ENCODE measurements around the gene DCAKD. TPM values are rescaled to one million over a fixed set of nuclear protein-coding genes. Genes with fewer than 3 reads are reported as not detected.
A peak's percentile ranks its signal among the peaks of the same experiment; 100 is the strongest.

Gene DCAKD
- total and polyA plus RNA-seq, 2 donors (not counting 3 experiments of a cell fraction or from before 2014, with no cell fraction given): 30.8 to 36.5 TPM

DNA sequence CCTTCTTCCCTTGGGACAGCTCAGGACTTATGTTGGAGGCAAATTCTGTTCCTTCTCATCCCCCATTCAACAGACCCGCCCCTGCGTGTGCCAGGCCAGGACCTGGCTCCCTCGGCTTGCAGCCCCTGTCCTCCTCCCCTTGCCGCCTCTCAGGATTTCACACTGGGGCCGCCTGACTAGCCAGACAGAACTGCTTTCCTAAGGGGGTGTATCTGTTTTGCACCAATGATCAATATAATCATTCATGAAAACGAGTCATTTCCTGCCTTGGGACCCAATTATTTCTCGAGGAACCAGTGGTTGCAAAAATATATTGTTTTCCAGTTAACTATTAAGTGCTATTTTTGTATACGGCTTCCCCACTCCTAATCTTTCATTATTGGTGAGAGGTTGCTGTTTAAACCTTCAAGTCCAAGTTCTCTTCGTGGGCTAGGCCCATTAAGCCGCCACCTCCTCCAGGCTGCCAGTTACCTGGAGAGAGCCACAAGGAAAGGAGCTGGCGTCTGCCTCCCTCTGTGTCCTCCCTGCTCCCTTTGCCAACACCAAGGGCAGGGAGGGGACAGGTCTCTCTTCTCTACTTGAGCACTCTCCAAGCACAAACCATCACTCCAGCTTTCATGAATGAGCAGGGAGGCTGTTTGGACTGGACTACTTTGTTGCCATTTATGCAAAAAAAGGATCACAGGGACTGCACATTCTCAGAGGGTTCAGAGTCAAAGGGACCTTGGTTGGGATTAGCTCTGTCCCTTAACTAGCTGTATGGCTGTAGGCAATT lies 8.9 kb downstream of the DCAKD start:
- Histone ChIP-seq H3K4me2 (ENCODE audit: insufficient read depth, low read length) (no peak overlapping the region), H3K9me1 (replicated peaks; ENCODE audit: control insufficient read depth, extremely low read depth, insufficient read depth, low read length) (no peaks in the 10 kb centered on the region), H3K4me3 (replicated peaks in 1 of 3; ENCODE audit: insufficient read depth in 1 of 3, low read depth in 1 of 3, low read length in 3 of 3) (no peak overlapping the region), H3K4me1 (ENCODE audit: control insufficient read depth, extremely low read depth, insufficient read depth, low read length) (no peaks in the 10 kb centered on the region), H3K27ac (ENCODE audit: insufficient read depth, low read depth, low read length) (no peak overlapping the region), H3K9ac (replicated peaks; ENCODE audit: extremely low read depth, insufficient read depth, low read length) (no peak overlapping the region), H4K20me1 (replicated peaks; ENCODE audit: control insufficient read depth, extremely low read depth, insufficient read depth, low read length) (no peaks in the 10 kb centered on the region), H3K9me3 (replicated peaks; ENCODE audit: control insufficient read depth, insufficient read depth, low read length) (no peaks in the 10 kb centered on the region), H3K79me2 (ENCODE audit: control insufficient read depth, insufficient read depth, low read length) (peaks cover 4% of the 10 kb centered on the region), H2AFZ (ENCODE audit: low read depth, low read length) (no peak overlapping the region), H3K36me3 (ENCODE audit: control insufficient read depth in 2 of 2, extremely low read depth in 1 of 2, insufficient read depth in 2 of 2, low read length in 2 of 2) (no peaks in the 10 kb centered on the region), H3K27me3 (ENCODE audit: control insufficient read depth in 2 of 2, insufficient read depth in 2 of 2, low read length in 2 of 2) (no peaks in the 10 kb centered on the region)
- FAIRE-seq: peak; percentile 24
- POLR2A ChIA-PET: interaction anchor here (0.6 kb wide), 1 partner anchor 115 kb away, joined by 3 read pairs; no protein-coding TSS in a partner anchor
- CTCF ChIA-PET: interaction anchor here (0.9 kb wide), 1 partner anchor 8 kb away, joined by 3 read pairs; no protein-coding TSS in a partner anchor
- TF ChIP-seq, protein P1, sequence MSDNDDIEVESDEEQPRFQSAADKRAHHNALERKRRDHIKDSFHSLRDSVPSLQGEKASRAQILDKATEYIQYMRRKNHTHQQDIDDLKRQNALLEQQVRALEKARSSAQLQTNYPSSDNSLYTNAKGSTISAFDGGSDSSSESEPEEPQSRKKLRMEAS (IDR thresholded peaks at IDR 0.05; ENCODE audit: insufficient read depth, insufficient read length): no peak
- TF ChIP-seq FOS (IDR thresholded peaks at IDR 0.05; ENCODE audit: borderline replicate concordance, insufficient read depth, low read length) (no peak), MYC (IDR thresholded peaks at IDR 0.05; ENCODE audit: low read depth, low read length) (no peak), POLR2A (IDR thresholded peaks at IDR 0.05; ENCODE audit: low read depth, low read length) (no peak), EZH2 (IDR thresholded peaks at IDR 0.05; ENCODE audit: borderline replicate concordance, low read depth, low read length, severe bottlenecking) (no peak), POLR2AphosphoS5 (IDR thresholded peaks at IDR 0.05; ENCODE audit: insufficient read depth, low read depth, low read length) (no peak), JUN (IDR thresholded peaks at IDR 0.05; ENCODE audit: borderline replicate concordance, insufficient read depth, insufficient read length, low read depth) (no peak), CTCF (IDR thresholded peaks at IDR 0.05; ENCODE audit: extremely low read depth in 1 of 2, insufficient read depth in 1 of 2, low read depth in 1 of 2, low read length in 2 of 2) (no peak), GATA2 (IDR thresholded peaks at IDR 0.05; ENCODE audit: insufficient read depth, insufficient read length, low read depth, low read length) (no peak)
- BruUV-seq (replicated peaks): no TSS peak
- dilution Hi-C loops (cut with MboI; ENCODE audit: extremely low pct_ligation_motif_present, low sequenced_read_pairs): no loop called here
- intact Hi-C loops (cut with micrococcal nuclease): no loop called here
- no peak for DNase-seq (ENCODE audit: low read depth, low spot score)
